ENCODE results near the gene NPAS1. TPM values are rescaled to one million over a fixed set of nuclear protein-coding genes. Genes with fewer than 3 reads are reported as not detected.

The NPAS1 gene
- polyA plus RNA-seq, 1 donor from 2014 or later, result not detected

- no peak overlapping the region for H3K27ac ChIP-seq (ENCODE audit: low read length)
- no peaks in the 10 kb centered on the region for H3F3A ChIP-seq (ENCODE audit: insufficient read depth, low read length, poor library complexity, severe bottlenecking)
Observed at GRCh38 chr19:47003611-47004465, 15.8 kb upstream of the NPAS1 start.

More at GRCh38 chr19:47003611-47004465, 15.8 kb upstream of the NPAS1 start:
- Histone ChIP-seq H3K4me2 (ENCODE audit: low read length) (no peak overlapping the region), H3K9me2 (ENCODE audit: insufficient read depth, low read length) (no peaks in the 10 kb centered on the region), H3K79me2 (replicated peaks; ENCODE audit: insufficient read depth, low read length) (no peaks in the 10 kb centered on the region), H3K4me3 (ENCODE audit: low read length) (no peak overlapping the region), H4K20me1 (ENCODE audit: insufficient read depth) (no peaks in the 10 kb centered on the region), H3K27me3 (ENCODE audit: insufficient read depth, low read depth, low read length) (no peaks in the 10 kb centered on the region), H3K36me3 (ENCODE audit: insufficient read depth, low read length) (peaks cover 12% of the 10 kb centered on the region), H3K9me3 (ENCODE audit: low read length) (no peaks in the 10 kb centered on the region), H2AFZ (ENCODE audit: low read depth, low read length) (no peak overlapping the region), H3K9ac (ENCODE audit: low read length) (no peak overlapping the region)
- no peak for TF ChIP-seq EZH2 (IDR thresholded peaks at IDR 0.05; ENCODE audit: borderline replicate concordance, insufficient read depth, low read length, poor library complexity, severe bottlenecking)
- no peak for TF ChIP-seq POLR2AphosphoS5 (IDR thresholded peaks at IDR 0.05)
- TF ChIP-seq CTCF (IDR thresholded peaks at IDR 0.05; ENCODE audit: poor library complexity, severe bottlenecking), result no peak
- TF ChIP-seq REST (IDR thresholded peaks at IDR 0.05; ENCODE audit: borderline replicate concordance), result no peak
- no peak for TF ChIP-seq RAD21 (conservative IDR thresholded peaks at IDR 0.05)
- TF ChIP-seq TAF1 (IDR thresholded peaks at IDR 0.05; ENCODE audit: low read depth), result no peak
- no peak for TF ChIP-seq SMC3 (conservative IDR thresholded peaks at IDR 0.05; ENCODE audit: poor library complexity)
- no peak for TF ChIP-seq MXI1 (conservative IDR thresholded peaks at IDR 0.05; ENCODE audit: poor library complexity, severe bottlenecking)

All from neural cell (in vitro differentiated cells).